MG63 (cell line): Measurements from ENCODE around the gene CRB1. TPM values are rescaled to one million over a fixed set of nuclear protein-coding genes. Genes with fewer than 3 reads are reported as not detected.
A peak's percentile ranks its signal among the peaks of the same experiment; 100 is the strongest.
"Not testable (repeated sequence)": the region's sequence is repeated elsewhere in the genome, so short reads cannot be mapped to it uniquely, and the experiment has no call there.

Experiments used
- DNase-seq: peaks from one replicate; pipeline ENCODE4 v3.0.0-alpha.2; 2020
- H3K27me3 ChIP-seq: fragments of 250-450 bp; sonication (Bioruptor Pico); 2 replicates; pipeline ENCODE4 v1.5.1; 2020; ENCODE audit warnings: mild to moderate bottlenecking, moderate library complexity
- H3K36me3 ChIP-seq: fragments of 250-450 bp; sonication (Bioruptor Pico); 2 replicates; pipeline ENCODE4 v1.5.1; 2020; ENCODE audit warnings: mild to moderate bottlenecking, moderate library complexity
- H3K4me3 ChIP-seq: fragments of 250-450 bp; sonication (Bioruptor Pico); 2 replicates; pipeline ENCODE4 v1.5.1; 2020; ENCODE audit warnings: mild to moderate bottlenecking, moderate library complexity
- H3K9me3 ChIP-seq: fragments of 250-450 bp; sonication (Bioruptor Pico); 2 replicates; pipeline ENCODE4 v1.5.1; 2020; ENCODE audit warnings: mild to moderate bottlenecking, moderate library complexity
- total RNA-seq: library from RNA; depleted of rRNA; stranded (reverse); fragments of >200 nt; shearing (Covaris generic); gene quantifications from 2 replicates; pipeline ENCODE4 v1.2.3, GENCODE V29; 2014; ENCODE audit warnings: low replicate concordance

CRB1 gene
- total RNA-seq, 1 experiment from 2014 or later: 0.36 TPM

DNA sequence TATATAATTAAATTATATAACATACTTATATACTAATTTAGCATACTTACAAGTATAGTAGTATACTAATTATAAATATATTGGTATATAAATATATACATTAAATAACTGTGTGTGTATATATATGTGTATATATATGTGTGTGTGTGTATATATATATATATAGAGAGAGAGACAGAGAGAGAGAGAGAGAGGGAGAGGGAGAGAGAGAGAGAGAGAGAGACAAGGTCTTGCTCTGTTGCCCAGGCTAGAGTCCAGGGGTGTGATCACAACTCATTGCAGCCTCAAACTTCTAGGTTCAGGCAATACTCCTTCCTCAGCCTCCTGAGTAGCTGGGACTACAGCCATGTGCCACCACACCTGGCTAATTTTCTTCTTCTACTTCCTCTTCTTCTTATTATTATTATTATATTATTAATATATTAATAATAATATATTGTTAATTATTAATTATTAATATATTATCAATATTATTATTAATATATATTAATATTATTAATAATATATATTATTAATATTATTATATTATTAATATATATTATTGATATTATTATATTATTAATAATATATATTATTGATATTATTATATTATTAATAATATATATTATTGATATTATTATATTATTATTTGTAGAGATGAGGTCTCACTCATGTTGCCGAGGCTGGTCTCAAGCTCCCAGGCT, 185.5 kb downstream of the CRB1 start:
- Histone ChIP-seq H3K36me3 (no peaks in the 10 kb centered on the region), H3K4me3 (no peak overlapping the region), H3K27me3 (no peaks in the 10 kb centered on the region; the same call in 1 of the 2 replicates), H3K9me3 (no peaks in the 10 kb centered on the region)
- DNase-seq: no peak

DNA sequence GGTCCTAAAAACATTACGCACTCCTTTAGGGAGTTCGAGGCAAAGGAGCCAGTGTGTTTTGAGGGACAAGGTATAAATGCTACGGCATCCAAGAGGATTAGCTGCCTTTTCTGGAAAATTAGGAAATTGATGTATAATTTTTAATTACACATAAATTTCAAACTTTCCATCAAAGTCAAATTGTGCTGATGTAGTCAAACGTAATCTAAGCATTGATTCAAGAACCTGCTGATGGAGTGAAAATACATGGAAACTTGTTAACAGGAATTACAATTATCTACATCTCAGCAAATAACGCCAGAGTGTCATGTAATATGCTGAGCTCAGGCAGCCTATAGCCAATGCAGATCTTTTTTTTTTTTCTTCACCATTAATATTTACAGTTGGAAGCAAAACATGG, 194.5 kb downstream of the CRB1 start:
- DNase-seq: no peak
- H3K27me3 ChIP-seq: no peaks in the 10 kb centered on the region
- H3K36me3 ChIP-seq: no peaks in the 10 kb centered on the region
- H3K4me3 ChIP-seq: no peak overlapping the region
- H3K9me3 ChIP-seq: no peaks in the 10 kb centered on the region

DNA sequence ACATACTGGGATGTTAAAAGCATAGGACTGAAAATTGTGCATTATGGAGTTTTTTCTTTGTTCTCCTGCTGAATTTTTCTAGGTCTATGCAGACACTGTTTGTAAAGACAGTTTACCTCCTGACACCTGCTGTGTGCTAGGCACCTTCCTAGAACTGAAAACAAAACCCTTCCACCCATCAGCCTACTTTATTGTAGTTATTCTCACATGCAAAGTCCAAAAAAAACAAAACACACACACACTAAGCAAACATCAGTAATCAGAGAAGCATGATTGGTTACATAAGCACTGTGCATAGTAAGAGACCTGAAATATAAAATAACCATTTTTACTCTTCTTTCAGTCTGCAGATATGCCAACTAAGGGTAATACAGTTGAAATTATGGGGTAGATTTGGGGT, 195.1 kb downstream of the CRB1 start:
- no peaks in the 10 kb centered on the region for H3K36me3 ChIP-seq
- H3K4me3 ChIP-seq: no peak overlapping the region
- no peaks in the 10 kb centered on the region for H3K27me3 ChIP-seq
- no peak for DNase-seq
- no peaks in the 10 kb centered on the region for H3K9me3 ChIP-seq

DNA sequence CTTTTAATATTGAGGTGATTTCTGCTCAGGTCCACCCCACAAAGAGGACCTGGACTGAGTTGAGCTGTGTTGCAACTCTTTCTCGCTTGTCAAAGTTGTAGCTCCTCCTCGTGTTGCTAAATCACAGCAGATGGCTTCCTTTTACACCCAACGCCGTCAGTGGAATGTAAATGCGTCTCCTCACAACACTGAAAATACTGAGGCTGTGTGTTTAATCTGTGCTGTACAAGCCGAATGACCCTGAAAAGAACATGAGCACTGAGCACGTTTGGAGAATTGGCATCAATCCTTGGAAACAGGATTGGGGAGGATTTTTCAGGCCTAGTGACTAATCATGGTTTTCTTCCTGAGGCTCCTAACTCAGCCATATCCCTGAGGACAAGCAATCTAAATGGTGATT, 196.0 kb downstream of the CRB1 start:
- no peak for DNase-seq
- Histone ChIP-seq H3K9me3 (no peaks in the 10 kb centered on the region), H3K27me3 (no peaks in the 10 kb centered on the region), H3K4me3 (no peak overlapping the region), H3K36me3 (no peaks in the 10 kb centered on the region)

DNA sequence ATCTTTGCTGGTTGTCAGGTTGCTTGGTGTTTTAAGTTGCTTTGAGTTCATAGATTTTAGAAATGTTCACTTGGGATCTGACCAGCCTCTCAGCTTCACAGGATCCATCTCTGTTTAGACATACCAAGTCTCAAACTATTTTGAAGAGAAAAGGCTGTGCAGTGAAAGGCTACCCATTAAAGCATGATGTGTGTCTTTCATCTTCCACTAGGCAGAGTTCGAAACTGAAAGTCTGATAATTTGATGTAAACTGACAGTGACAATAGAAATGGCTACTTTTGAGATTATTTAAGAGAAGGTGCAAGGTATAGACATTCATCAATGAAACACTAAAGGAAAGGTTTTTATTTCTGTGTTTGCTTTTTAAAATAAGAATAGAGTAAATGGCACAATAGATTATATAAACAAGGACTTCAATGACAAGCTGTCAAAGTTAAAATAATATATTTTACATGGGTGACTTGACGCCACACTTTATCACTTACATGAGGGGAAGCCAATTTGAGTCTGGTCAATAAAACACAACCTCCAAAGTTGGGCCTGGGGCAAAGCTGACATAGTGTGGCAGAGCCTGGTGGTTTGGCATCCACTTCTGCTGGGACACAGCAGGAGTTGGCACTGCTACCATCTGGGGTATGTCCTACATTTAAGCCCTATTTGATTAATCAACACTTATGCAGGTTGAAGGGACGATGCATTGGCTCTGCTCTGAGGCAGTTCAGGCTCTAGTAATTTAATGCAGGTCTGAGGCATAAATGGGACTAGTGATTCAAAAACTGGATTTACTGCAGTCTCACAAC, 197.7 kb downstream of the CRB1 start:
- no peak for DNase-seq
- Histone ChIP-seq H3K27me3 (no peaks in the 10 kb centered on the region), H3K9me3 (no peaks in the 10 kb centered on the region), H3K36me3 (no peaks in the 10 kb centered on the region), H3K4me3 (no peak overlapping the region)

DNA sequence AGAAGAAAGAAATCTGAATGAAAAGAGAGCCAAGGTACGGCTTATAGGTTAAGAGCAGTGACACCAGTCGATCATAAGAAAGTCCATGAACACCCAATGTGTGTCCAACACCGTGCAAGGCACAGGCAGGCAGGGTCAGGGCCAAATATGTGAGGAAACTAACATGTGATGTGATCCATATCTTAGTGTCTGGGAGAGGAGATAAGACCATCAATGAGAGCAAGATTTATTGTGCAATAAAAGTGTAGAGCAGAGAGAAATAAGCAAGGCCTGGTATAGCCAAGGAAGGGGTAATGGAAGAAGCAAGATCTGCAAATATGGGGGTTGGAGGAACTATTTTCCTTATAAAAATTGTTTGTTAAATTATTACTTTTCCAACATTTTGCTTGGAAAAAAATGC, 198.8 kb downstream of the CRB1 start:
- Histone ChIP-seq H3K4me3 (no peak overlapping the region), H3K9me3 (no peaks in the 10 kb centered on the region), H3K36me3 (no peaks in the 10 kb centered on the region), H3K27me3 (no peaks in the 10 kb centered on the region)
- DNase-seq: no peak

DNA sequence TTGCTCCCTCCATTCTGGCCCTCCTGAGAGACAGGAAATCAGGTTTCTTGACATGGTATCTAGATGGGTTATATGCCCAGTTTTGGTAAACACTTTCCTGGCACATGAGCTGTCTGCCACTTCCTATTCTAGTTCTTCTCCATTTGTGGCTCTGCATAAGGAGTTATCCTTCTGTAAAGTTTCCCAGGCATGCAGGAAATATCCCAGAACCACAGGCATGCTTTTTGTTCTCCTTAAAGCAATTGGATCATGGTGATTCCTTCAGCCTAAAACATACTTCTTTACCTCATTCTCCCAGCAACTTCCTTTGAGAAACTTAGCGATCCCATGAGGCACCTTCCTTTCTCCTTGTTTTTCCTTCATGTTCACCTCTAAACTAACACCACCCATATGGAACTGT, 199.8 kb downstream of the CRB1 start:
- peak; percentile 15 for DNase-seq
- H3K36me3 ChIP-seq: no peaks in the 10 kb centered on the region
- no peaks in the 10 kb centered on the region for H3K27me3 ChIP-seq
- no peaks in the 10 kb centered on the region for H3K9me3 ChIP-seq
- H3K4me3 ChIP-seq: no peak overlapping the region

DNA sequence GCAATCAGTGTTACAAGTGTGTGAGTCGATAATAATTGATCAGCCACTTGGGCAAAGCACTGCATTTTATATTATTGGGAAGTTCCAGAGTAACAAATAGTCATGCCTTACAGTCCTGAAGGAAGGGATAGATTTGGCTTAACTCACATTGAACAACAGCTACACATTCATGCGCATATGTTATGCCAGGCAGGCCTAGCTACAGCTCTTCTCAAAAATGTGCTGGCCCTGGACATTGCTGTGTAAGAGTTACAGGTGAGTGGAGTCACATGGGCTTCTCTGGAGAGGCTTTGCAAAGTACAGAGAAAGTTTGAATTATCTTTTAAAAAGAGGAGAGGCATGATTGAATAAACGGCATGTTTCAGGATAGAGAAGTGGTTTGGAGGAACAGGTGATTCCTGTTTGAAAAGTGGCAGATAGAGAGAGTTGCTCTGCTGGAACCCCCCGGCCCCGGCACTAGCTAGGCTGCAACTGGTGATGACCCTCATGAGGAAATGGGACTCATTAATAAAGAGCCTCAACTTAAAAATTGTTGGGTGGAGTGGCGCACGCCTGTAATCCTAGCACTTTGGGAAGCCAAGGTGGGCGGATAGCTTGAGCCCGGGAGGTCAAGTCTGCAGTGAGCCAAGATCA, 200.6 kb downstream of the CRB1 start:
- Histone ChIP-seq H3K9me3 (no peaks in the 10 kb centered on the region), H3K27me3 (no peaks in the 10 kb centered on the region), H3K36me3 (no peaks in the 10 kb centered on the region), H3K4me3 (no peak overlapping the region)
- DNase-seq: no peak

DNA sequence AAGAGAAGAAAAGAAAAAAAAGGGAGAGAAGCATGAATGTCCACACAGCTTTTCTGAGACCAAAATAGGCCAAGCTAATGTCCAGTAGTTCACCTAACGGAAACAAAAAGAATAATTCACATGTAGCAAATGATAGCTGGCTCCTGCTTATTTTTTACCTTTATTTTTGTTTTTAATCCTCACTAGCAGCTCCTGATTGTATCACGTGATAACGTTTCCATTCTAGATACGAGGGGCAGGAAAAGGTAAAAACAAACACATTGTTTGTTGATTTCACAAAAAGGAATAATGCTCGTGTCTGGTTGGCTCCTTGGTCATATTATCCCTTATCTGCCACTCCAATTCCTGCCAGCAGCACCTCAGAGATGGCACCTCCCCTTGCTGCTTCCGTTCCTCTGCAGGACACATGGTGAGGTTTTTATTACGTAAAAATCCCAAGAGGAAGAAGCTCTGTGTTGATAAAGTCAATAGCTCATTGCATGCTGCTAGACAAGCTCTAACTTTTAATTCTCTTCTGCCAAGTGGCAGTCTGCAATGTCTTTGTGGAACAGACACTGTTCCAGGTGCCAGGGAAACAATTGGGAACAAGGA, 201.7 kb downstream of the CRB1 start:
- no peaks in the 10 kb centered on the region for H3K9me3 ChIP-seq
- H3K36me3 ChIP-seq: no peaks in the 10 kb centered on the region
- H3K4me3 ChIP-seq: no peak overlapping the region
- no peak for DNase-seq
- H3K27me3 ChIP-seq: no peaks in the 10 kb centered on the region

DNA sequence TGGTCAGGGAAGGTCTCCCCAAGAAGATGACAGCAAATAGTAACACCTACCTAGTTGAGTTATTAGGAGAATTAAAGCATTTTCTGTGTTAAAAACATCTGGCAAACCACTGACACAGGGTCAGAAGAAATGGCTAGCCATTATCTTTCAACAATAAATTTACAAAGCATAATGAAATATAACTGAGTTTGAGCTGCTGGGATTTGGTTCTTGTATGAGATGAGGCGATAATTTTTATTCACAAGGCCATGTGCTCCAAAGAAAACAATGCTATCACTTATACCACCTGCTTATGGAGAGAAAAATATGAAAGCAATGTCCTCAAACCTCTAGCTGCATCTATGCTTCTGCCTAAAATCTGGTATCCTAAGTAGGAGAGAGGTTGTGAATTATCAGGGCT, 202.3 kb downstream of the CRB1 start:
- H3K9me3 ChIP-seq: no peaks in the 10 kb centered on the region
- no peak overlapping the region for H3K4me3 ChIP-seq
- no peaks in the 10 kb centered on the region for H3K36me3 ChIP-seq
- no peaks in the 10 kb centered on the region for H3K27me3 ChIP-seq
- DNase-seq: no peak

DNA sequence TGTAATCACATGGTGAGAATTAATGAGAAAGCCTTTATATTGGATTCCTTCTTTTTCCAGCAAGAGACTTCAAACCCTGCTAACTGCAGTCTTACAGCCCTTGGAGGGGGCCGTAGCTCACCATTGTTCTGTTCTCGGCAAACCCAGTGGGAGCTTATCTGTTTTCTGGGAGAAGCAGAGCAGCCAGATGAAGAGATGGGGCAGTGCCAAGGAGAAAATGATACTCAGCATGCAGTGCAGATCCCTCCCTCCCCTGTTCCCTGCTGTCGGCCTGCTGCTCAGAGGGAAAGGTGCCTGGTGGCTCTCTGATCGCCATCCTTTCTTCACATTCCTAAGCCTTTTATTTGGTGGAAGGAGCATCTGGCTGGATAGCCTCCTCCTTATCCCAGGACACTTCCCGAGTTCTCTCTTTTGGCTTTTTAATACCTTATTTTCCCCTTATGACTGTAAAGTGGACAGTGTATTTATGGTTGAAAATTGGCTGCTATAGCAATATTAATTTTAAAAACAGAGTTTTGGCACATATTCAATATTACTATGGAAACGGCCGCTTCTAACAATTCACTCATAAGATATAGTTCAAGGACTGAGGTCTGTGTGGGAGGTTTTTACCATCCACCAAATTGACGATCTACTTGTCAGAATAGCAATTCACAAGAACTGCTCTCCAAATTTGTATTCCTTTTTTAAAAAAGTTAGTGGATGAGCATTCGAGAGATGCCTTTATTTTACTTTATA, 203.4 kb downstream of the CRB1 start:
- Histone ChIP-seq H3K36me3 (no peaks in the 10 kb centered on the region), H3K4me3 (no peak overlapping the region), H3K27me3 (no peaks in the 10 kb centered on the region), H3K9me3 (no peaks in the 10 kb centered on the region)
- no peak for DNase-seq

DNA sequence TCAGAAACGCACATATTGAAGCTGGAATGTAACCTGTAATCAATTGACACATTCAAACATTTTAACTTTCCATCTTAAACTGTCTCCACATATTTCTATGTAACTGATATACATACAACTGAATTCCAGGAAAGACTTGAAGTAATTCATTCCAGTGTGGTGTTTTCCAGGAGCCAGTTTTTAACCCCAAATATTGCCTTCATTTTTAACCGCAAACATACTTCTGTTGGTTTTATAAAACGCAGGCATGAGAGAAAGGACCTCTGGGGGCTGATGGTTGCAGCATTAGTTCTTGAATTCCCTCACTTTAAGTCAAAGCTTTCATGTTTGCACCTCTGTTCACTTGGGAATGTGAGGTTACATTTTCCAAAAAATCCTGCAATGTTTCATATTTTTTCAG, 204.1 kb downstream of the CRB1 start:
- no peak for DNase-seq
- Histone ChIP-seq H3K27me3 (no peaks in the 10 kb centered on the region), H3K9me3 (no peaks in the 10 kb centered on the region), H3K36me3 (no peaks in the 10 kb centered on the region), H3K4me3 (no peak overlapping the region)

DNA sequence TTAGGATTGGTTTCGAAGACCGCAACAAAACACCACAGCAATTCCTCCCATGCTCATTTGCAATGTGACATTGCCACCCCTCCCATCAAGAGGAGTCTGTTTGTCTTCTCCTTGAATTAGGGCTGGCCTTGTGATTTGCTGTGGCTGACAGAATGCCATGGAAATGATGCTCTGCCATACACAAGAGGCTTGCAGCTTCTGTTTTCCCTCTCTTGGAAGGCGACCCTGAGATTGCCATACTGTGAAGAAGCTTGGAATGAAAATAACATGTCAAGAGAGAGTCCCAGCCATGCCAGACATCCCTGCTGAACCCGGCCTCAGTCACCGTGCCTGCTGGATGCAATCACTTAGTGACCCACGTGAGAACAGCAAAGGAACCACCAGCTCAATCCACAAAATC, 212.4 kb downstream of the CRB1 start:
- Histone ChIP-seq H3K27me3 (no peaks in the 10 kb centered on the region), H3K36me3 (no peaks in the 10 kb centered on the region), H3K9me3 (no peaks in the 10 kb centered on the region), H3K4me3 (no peak overlapping the region)
- DNase-seq: no peak

DNA sequence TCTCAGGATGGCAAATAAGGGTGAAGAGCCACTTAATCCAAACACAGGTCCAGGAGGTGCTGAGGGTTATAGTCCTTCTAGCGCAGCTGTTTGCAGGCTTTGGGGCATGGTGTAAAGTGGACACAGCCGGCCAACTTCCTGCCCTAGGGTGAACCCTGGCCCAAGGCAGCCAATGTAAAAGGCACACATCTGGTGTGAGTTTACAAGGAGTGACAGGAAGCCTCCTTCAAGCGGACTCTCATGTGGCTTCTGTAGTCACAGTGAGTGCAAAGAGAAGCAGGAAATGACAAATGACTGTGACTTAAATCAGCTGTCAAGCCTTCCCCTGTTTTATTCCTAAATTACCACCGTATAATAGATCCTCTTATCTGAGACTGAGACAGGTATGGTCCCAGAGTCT, 213.0 kb downstream of the CRB1 start:
- DNase-seq: no peak

DNA sequence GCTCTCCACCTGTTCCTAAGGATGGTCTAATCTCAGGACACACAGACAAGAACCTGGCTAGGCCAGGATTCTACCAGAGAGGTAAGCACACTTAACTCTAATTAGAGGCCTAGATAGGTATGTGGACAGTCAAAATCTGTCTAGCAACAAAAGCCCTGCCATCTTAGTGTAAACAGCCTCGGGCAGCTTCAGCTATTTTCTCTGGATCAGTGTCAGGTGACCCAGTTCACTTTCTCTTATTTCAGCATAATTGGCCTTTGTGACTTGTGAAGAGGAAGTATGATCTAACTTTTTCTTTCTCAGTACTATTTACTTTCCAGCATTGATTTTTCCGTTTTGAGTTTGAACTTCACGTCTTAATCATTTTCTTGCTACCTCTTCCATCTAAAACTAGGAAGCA, 217.7 kb downstream of the CRB1 start:
- no peak overlapping the region for H3K4me3 ChIP-seq
- no peaks in the 10 kb centered on the region for H3K27me3 ChIP-seq
- H3K36me3 ChIP-seq: no peaks in the 10 kb centered on the region
- no peak for DNase-seq
- H3K9me3 ChIP-seq: peaks cover 9% of the 10 kb centered on the region

More for the DNA sequence above, 213.0 kb downstream of the CRB1 start:
- H3K4me3 ChIP-seq: no peak overlapping the region
- H3K36me3 ChIP-seq: no peaks in the 10 kb centered on the region
- H3K9me3 ChIP-seq: no peaks in the 10 kb centered on the region
- no peaks in the 10 kb centered on the region for H3K27me3 ChIP-seq

DNA sequence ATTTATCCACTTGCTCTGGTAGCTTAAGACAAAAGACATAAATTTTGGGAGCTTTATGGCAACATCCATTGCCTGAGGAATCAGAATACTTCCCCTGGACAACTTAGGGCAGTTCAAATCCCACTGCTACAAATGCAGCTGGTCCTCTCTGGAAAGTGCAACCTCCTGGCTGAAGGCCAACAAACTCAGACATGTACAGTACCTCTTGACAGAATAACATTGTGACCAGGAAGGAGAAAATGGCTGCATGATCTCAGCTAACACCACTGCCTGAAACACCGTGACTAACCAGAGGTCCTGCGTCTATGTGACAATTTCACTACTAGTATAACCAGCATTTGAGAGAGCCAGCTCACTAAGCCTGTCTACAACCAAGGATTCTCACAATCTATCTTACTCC, 218.9 kb downstream of the CRB1 start:
- no peak overlapping the region for H3K4me3 ChIP-seq
- H3K27me3 ChIP-seq: no peaks in the 10 kb centered on the region
- H3K9me3 ChIP-seq: peaks cover 9% of the 10 kb centered on the region
- no peaks in the 10 kb centered on the region for H3K36me3 ChIP-seq
- no peak for DNase-seq

DNA sequence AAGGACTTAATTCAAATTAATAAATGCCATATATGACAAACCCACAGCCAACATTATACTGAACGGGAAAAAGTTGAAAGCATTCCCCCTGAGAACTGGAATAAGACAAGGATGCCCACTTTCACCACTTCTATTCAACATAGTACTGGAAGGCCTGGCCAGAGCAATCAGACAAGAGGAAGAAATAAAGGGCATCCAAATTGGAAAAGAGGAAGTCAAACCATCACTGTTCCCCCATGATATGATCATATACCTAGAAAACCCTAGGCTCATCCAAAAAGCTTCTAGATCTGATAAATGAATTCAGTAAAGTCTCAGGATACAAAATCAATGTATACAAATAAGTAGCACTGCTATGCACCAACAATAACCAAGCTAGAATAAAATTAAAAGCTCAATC, 223.5 kb downstream of the CRB1 start:
- DNase-seq, H3K36me3 ChIP-seq, H3K9me3 ChIP-seq, H3K4me3 ChIP-seq, H3K27me3 ChIP-seq: not testable (repeated sequence)
